ENCODE results near the gene MAP3K7CL. TPM values are rescaled to one million over a fixed set of nuclear protein-coding genes. Genes with fewer than 3 reads are reported as not detected.

Gene MAP3K7CL
- total and polyA plus RNA-seq, 8 donors, result 2.0 to 7.3 (median 3.0) TPM

GRCh38 chr21:29205988-29206387 lies 75.5 kb downstream of the MAP3K7CL start:
- intact Hi-C loops (cut with DNase I), result no loop called here
- no peak for DNase-seq
- FAIRE-seq, result no peak
- Histone ChIP-seq H3K27me3 (no peaks in the 10 kb centered on the region), H3K4me1 (no peaks in the 10 kb centered on the region), H3K4me3 (no peak overlapping the region), H3K27ac (no peak overlapping the region), H3K9me3 (no peaks in the 10 kb centered on the region), H3K36me3 (no peaks in the 10 kb centered on the region)
- no peak for ATAC-seq
- WGBS, 2 donors, result 54 to 65% methylated on average over 3 of the region's 3 CpGs
- TF ChIP-seq CTCF (IDR thresholded peaks at IDR 0.05), result no peak

GRCh38 chr21:29206445-29206844 lies 76.0 kb downstream of the MAP3K7CL start:
- intact Hi-C loops (cut with DNase I), result no loop called here
- Histone ChIP-seq H3K36me3 (no peaks in the 10 kb centered on the region), H3K27ac (no peak overlapping the region), H3K9me3 (no peaks in the 10 kb centered on the region), H3K4me3 (no peak overlapping the region), H3K27me3 (no peaks in the 10 kb centered on the region), H3K4me1 (no peaks in the 10 kb centered on the region)
- TF ChIP-seq CTCF (IDR thresholded peaks at IDR 0.05), result no peak
- DNase-seq (no peak), FAIRE-seq (no peak), ATAC-seq (no peak)
- 57 to 66% methylated on average over 4 of the region's 4 CpGs for WGBS, 2 donors

GRCh38 chr21:29207201-29207600 lies 76.8 kb downstream of the MAP3K7CL start:
- TF ChIP-seq CTCF (IDR thresholded peaks at IDR 0.05), result no peak
- intact Hi-C loops (cut with DNase I), result no loop called here
- FAIRE-seq (no peak), DNase-seq (no peak), ATAC-seq (no peak)
- H3K27ac ChIP-seq, result no peak overlapping the region
- no peaks in the 10 kb centered on the region for H3K27me3 ChIP-seq
- H3K4me1 ChIP-seq, result no peaks in the 10 kb centered on the region
- H3K4me3 ChIP-seq, result no peak overlapping the region
- no peaks in the 10 kb centered on the region for H3K36me3 ChIP-seq
- WGBS, 2 donors, result 89 to 92% methylated on average over 3 of the region's 3 CpGs
- no peaks in the 10 kb centered on the region for H3K9me3 ChIP-seq

- Histone ChIP-seq H3K27ac (peak overlapping the region in 2 of 4 donors; percentile 34 to 41), H3K9me3 (no peaks in the 10 kb centered on the region), H3K36me3 (no peaks in the 10 kb centered on the region), H3K4me3 (no peak overlapping the region), H3K4me1 (no peaks in the 10 kb centered on the region), H3K27me3 (no peaks in the 10 kb centered on the region)
- ATAC-seq (peak in 1 of 4 donors; percentile 9), FAIRE-seq (no peak), DNase-seq (no peak)
- intact Hi-C loops (cut with DNase I), result no loop called here
- no peak for TF ChIP-seq CTCF (IDR thresholded peaks at IDR 0.05)
- WGBS, 2 donors, result 71 to 77% methylated on average over 9 of the region's 9 CpGs
These were observed 77.7 kb downstream of the MAP3K7CL start for GRCh38 chr21:29208044-29208681.

- DNase-seq, result no peak
- peak; percentile 26 for FAIRE-seq
- Histone ChIP-seq H3K4me3 (no peak overlapping the region), H3K36me3 (no peaks in the 10 kb centered on the region), H3K27me3 (no peaks in the 10 kb centered on the region), H3K9me3 (no peaks in the 10 kb centered on the region), H3K27ac (peak overlapping the region in 2 of 4 donors; percentile 34 to 41), H3K4me1 (no peaks in the 10 kb centered on the region)
- TF ChIP-seq CTCF (IDR thresholded peaks at IDR 0.05), result no peak
- WGBS, 2 donors, result 43 to 47% methylated on average over 1 of the region's 1 CpG
- ATAC-seq, result peak in 3 of 4 donors; percentile 17 to 79 (median 54)
- intact Hi-C loops (cut with DNase I), result no loop called here
These were observed 78.2 kb downstream of the MAP3K7CL start for GRCh38 chr21:29208682-29209059.
